ENCODE results near the gene CELSR2.

Gene CELSR2

DNA sequence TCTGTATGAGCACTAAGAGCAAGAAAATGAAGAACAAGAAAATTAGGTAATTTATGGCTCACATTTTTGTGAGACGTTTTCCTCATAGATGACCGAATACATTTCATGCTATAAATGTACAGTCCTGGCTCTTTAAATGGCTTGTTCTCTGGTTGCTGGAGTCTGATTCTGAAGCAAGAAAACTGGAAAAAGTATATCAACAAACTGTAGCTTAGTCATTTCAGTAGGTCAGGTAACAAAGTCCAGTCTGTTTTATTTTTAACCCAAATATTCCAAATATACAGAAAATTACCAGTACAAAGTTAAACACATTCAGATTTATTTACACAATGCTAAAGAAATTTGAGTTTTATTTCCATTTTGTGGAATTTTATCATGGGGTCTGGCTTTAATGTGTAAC, 60.0 kb downstream of the CELSR2 start:
- no peak for DNase-seq

DNA sequence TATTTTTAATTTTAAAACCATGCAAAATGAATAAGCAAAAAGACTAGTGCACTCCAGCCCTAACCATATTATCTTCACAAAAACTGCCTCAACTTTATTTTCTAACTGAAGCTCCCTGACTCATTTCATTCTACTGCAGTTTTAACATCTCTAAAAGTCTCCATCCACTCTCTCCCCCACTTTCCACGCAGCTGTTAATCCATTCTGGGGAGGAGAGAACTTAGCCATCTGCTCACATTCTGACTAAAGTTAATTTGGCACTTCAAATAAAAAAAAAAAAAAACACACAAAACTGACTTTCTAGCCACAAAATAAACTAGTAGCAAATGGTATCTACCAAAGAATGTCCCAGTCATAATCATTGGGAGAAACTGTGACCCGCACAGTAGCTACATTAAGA, 62.9 kb downstream of the CELSR2 start:
- peak; percentile 75 for DNase-seq

GRCh38 chr1:109312978-109313775, 63.8 kb downstream of the CELSR2 start:
- peak; percentile 35 for DNase-seq

GRCh38 chr1:109314795-109315194, 65.5 kb downstream of the CELSR2 start:
- no peak for DNase-seq

GRCh38 chr1:109315288-109315687, 65.9 kb downstream of the CELSR2 start:
- peak; percentile 22 for DNase-seq

- DNase-seq = no peak
Measured at GRCh38 chr1:109316506-109316905, 67.2 kb downstream of the CELSR2 start.

GRCh38 chr1:109319114-109319513, 69.8 kb downstream of the CELSR2 start:
- no peak for DNase-seq

GRCh38 chr1:109322974-109323373, 73.6 kb downstream of the CELSR2 start:
- no peak for DNase-seq

Data from NCI-H82 (cell line).